Activated B cell treated with CpG ODN at 0.5 μM for 24 hours (primary cell): Measurements from ENCODE around the gene ABHD18. TPM values are rescaled to one million over a fixed set of nuclear protein-coding genes. Genes with fewer than 3 reads are reported as not detected.
"Not testable (repeated sequence)": the region's sequence is repeated elsewhere in the genome, so short reads cannot be mapped to it uniquely, and the experiment has no call there.

Source experiments
- ATAC-seq: fragments of 200-7000 bp; cut with Tn5 transposase; one replicate; pipeline ENCODE4 v1.10.0; 2021; ENCODE audit warnings: low read depth, mild to moderate bottlenecking, moderate library complexity
- CTCF ChIA-PET: fragments of 350-600 bp; sonication (Branson Sonifier 250); formaldehyde crosslinking; loops from one replicate; lab custom pipeline; 2021; ENCODE audit warnings: antibody characterized with exemption; lab: Charles Lee
- POLR2A ChIA-PET: fragments of 350-600 bp; sonication (Branson Sonifier 250); formaldehyde crosslinking; loops from one replicate; lab custom pipeline; 2021; ENCODE audit warnings: antibody characterized with exemption; lab: Charles Lee
- DNase-seq: peaks from one replicate; pipeline ENCODE4 v3.0.0; 2022
- H3K27ac Mint-ChIP-seq: one replicate; pipeline ENCODE4 v1.8.0; 2020; ENCODE audit warnings: mixed read lengths
- H3K27me3 Mint-ChIP-seq: one replicate; pipeline ENCODE4 v1.8.0; 2021; ENCODE audit warnings: mixed read lengths
- H3K36me3 Mint-ChIP-seq: one replicate; pipeline ENCODE4 v1.8.0; 2021; ENCODE audit warnings: low read depth, mixed read lengths
- H3K4me1 Mint-ChIP-seq: one replicate; pipeline ENCODE4 v1.8.0; 2021; ENCODE audit warnings: mixed read lengths
- H3K4me3 Mint-ChIP-seq: one replicate; pipeline ENCODE4 v1.8.0; 2020; ENCODE audit warnings: mild to moderate bottlenecking, mixed read lengths
- H3K9me3 Mint-ChIP-seq: one replicate; pipeline ENCODE4 v1.8.0; 2020; ENCODE audit warnings: mixed read lengths
- CTCF ChIP-seq: fragments of 200-600 bp; IDR thresholded peaks from one replicate; pipeline ENCODE4 v1.8.0; 2022; ENCODE audit warnings: antibody characterized with exemption, mild to moderate bottlenecking
- intact Hi-C: fragments of 100-400 bp; cut with micrococcal nuclease; formaldehyde crosslinking; loops from one replicate; pipeline ENCODE4 v1.15.1; 2024
- total RNA-seq: library from RNA; stranded (reverse); gene quantifications from 2 replicates; pipeline ENCODE4 v1.2.3, GENCODE V29; 2022

The ABHD18 gene
- total RNA-seq, 1 donor from 2014 or later: 13.9 TPM

DNA sequence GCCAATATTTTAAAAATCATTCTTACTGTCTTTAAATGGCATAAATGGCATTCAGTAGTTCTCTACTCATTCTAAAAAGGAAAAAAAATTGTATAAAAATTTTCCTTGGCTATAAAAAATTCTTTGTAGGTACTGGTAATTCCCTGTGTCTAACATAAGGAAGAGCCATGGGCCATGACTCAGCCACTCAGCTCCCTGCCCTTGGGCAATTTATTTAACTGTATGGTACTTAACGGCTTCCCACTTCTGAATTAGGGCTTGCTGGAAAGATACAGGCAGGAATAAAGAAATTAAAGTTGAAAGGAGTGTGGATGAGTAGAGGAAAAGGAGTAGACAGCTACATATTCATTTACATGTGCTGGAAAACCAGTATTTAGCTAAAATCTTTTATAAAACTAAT is 30.6 kb downstream of the ABHD18 start:
- DNase-seq: no peak
- peaks cover 23% of the 10 kb centered on the region for H3K4me1 Mint-ChIP-seq
- TF ChIP-seq CTCF: no peak
- ChIA-PET CTCF (no interaction called here), POLR2A (no interaction called here)
- ATAC-seq: no peak
- H3K27ac Mint-ChIP-seq: no peak overlapping the region
- no peak overlapping the region for H3K4me3 Mint-ChIP-seq
- H3K36me3 Mint-ChIP-seq: peaks cover 34% of the 10 kb centered on the region
- no peaks in the 10 kb centered on the region for H3K27me3 Mint-ChIP-seq
- intact Hi-C loops: loop anchor here (2.0 kb wide), 1 partner anchor 31 kb away; the partner anchor contains the start of genes ABHD18 and MFSD8
- peaks cover 6% of the 10 kb centered on the region for H3K9me3 Mint-ChIP-seq

DNA sequence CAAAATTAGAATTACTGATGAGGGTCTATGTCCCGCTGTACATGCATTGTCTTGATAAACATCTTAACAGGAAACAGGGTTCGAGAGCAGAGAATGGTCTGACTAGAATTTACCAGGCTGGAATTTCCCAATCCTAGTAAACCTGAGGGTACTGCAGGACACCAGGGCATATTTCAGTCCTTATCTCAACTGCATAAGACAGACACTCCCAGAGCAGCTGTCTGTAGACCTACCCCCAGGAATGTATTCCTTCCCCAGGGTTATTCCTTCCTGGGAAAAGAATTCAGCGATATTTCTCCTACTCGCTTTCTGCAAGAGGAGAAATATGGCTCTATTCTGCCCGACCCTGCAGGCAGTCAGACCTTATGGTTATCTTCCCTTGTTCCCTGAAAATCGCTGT is 31.3 kb downstream of the ABHD18 start:
- DNase-seq, H3K9me3 Mint-ChIP-seq, H3K27ac Mint-ChIP-seq, CTCF ChIA-PET, ATAC-seq, H3K4me3 Mint-ChIP-seq, H3K27me3 Mint-ChIP-seq, POLR2A ChIA-PET: not testable (repeated sequence)
- H3K36me3 Mint-ChIP-seq: peaks cover 40% of the 10 kb centered on the region
- intact Hi-C loops: loop anchor here (2.0 kb wide), 1 partner anchor 32 kb away; the partner anchor contains the start of genes ABHD18 and MFSD8
- H3K4me1 Mint-ChIP-seq: peaks cover 26% of the 10 kb centered on the region

DNA sequence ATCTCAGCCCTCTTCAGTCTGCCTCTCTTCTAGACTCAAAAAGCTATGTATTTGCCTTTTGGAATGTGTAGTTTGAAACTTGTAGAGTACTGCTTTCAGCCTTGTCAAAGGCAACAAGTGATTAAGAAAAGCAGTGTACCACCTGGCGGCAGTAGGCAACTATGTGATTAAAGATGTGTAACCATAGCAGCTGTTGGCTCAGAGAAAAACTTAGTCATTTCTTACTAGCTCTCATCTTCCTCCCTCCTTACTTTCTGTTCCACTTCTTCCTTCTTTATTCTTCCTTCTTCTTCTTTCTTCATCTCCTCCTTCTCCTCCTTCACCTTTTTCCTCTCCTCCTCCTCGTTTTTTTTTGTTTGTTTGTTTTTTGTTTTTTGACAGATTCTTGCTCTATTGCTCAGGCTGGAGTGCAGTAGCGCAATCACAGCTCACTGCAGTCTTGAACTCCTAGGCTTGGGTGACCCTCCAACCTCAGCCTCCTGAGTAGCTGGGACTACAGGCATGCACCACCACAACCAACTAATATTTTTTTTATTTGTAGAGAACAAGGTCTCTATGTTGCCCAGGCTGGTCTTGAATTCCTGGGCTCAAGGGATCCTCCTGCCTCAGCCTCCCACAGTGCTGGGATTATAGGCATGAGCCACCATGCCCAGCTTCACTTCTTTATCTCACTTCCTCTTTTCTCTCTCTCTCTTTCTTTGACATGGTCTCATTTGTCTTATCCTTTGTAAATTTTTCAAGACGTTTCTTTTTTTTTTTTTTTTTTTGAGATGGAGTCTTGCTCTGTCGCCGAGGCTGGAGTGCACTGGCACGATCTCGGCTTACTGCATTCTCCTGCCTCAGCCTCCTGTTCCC is 32.6 kb downstream of the ABHD18 start:
- ChIA-PET POLR2A (interaction anchor here (1.1 to 1.6 kb wide), 3 partner anchors 33 to 811 kb away, joined by 5 to 12 read pairs (median 9); partner anchors contain the start of genes ABHD18, LARP1B and MFSD8), CTCF (interaction anchor here (0.5 to 1.7 kb wide), 4 partner anchors 8 to 62 kb away, joined by 3 to 5 read pairs (median 3); partner anchors contain the start of genes ABHD18 and MFSD8)
- Mint-ChIP-seq H3K4me1 (peaks cover 23% of the 10 kb centered on the region), H3K4me3 (peak overlapping the region; percentile 2), H3K9me3 (peaks cover 6% of the 10 kb centered on the region), H3K27ac (peak overlapping the region; percentile 81), H3K27me3 (no peaks in the 10 kb centered on the region), H3K36me3 (peaks cover 38% of the 10 kb centered on the region)
- TF ChIP-seq CTCF: no peak
- intact Hi-C loops: loop anchor here (1.0 to 2.0 kb wide), 4 partner anchors 33 to 392 kb away; partner anchors contain the start of genes ABHD18, LARP1B, MFSD8 and PLK4
- DNase-seq (no peak), ATAC-seq (peak; percentile 92)

- H3K4me3 Mint-ChIP-seq: no peak overlapping the region
- POLR2A ChIA-PET: no interaction called here
- intact Hi-C loops: no loop called here
- peaks cover 22% of the 10 kb centered on the region for H3K36me3 Mint-ChIP-seq
- TF ChIP-seq CTCF: no peak
- CTCF ChIA-PET: interaction anchor here (1.2 kb wide), 1 partner anchor 9 kb away, joined by 3 read pairs; no protein-coding TSS in a partner anchor
- no peak overlapping the region for H3K27ac Mint-ChIP-seq
- no peaks in the 10 kb centered on the region for H3K27me3 Mint-ChIP-seq
- no peak for DNase-seq
- no peak for ATAC-seq
- H3K4me1 Mint-ChIP-seq: peaks cover 3% of the 10 kb centered on the region
- H3K9me3 Mint-ChIP-seq: no peaks in the 10 kb centered on the region
These were observed 41.4 kb downstream of the ABHD18 start for GRCh38 chr4:128006592-128006991.

DNA sequence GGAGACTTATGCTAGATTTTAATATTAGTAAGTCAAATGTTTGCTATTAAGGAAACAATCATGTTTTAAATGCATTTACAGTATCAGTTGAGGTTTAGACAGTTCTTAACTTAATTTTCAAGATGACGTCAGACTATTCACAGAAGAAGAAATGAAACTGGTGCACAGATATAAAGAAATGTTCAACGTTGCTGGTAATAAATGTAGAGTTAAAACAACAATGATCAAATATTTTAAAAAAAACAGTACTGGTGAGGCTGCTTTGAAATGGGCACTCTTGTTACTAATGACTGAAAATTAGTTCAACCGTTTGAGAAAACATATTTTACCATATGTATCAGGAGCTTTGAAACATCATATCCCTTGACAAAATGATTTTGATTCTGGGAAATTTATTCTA is 44.2 kb downstream of the ABHD18 start:
- Mint-ChIP-seq H3K4me3 (no peak overlapping the region), H3K9me3 (no peaks in the 10 kb centered on the region), H3K4me1 (peaks cover 3% of the 10 kb centered on the region), H3K27me3 (no peaks in the 10 kb centered on the region), H3K36me3 (peaks cover 36% of the 10 kb centered on the region), H3K27ac (no peak overlapping the region)
- TF ChIP-seq CTCF: no peak
- intact Hi-C loops: no loop called here
- ATAC-seq: no peak
- DNase-seq: no peak
- ChIA-PET CTCF (no interaction called here), POLR2A (no interaction called here)
